Uterus (tissue), 4 donors: ENCODE measurements around the gene NFIA. TPM values are rescaled to one million over a fixed set of nuclear protein-coding genes. Genes with fewer than 3 reads are reported as not detected.

ENCODE experiments used
- DNase-seq, 2 donors: peaks; one replicate each; pipeline ENCODE4 v3.0.0-alpha.2; 2019 to 2020
- H3K27ac ChIP-seq, 2 donors: fragments of 200-600 bp; sonication (generic); 1 replicate in 1 of 2; 2 replicates in 1 of 2; pipeline ENCODE4 v1.5.1; 2016 to 2018
- H3K27me3 ChIP-seq, 2 donors: fragments of 200-600 bp; sonication (generic); one replicate each; pipeline ENCODE4 v1.5.1; 2018 to 2019; ENCODE audit warnings: control low read depth in 1 of 2
- H3K36me3 ChIP-seq, 2 donors: fragments of 200-600 bp; sonication (generic); one replicate each; pipeline ENCODE4 v1.5.1; 2019; ENCODE audit warnings: control low read depth in 1 of 2
- H3K4me1 ChIP-seq, 2 donors: fragments of 200-600 bp; sonication (generic); one replicate each; pipeline ENCODE4 v1.5.1; 2018 to 2019; ENCODE audit warnings: control low read depth in 1 of 2
- H3K4me3 ChIP-seq, 2 donors: fragments of 200-600 bp; sonication (generic); 1 replicate in 1 of 2; 2 replicates in 1 of 2; pipeline ENCODE4 v1.5.1; 2018 to 2019; ENCODE audit warnings: mild to moderate bottlenecking in 1 of 2
- H3K9me3 ChIP-seq, 2 donors: fragments of 200-600 bp; sonication (generic); one replicate each; pipeline ENCODE4 v1.5.1; 2019; ENCODE audit warnings: control low read depth in 1 of 2
- CTCF ChIP-seq, 4 experiments: fragments of 200-600 bp in 2 of 4; fragments of 450-650 bp in 2 of 4; sonication (generic) in 2 of 4; IDR thresholded peaks; one replicate each; pipeline ENCODE4 v1.5.1; 2016 to 2019; ENCODE audit warnings: antibody characterized with exemption in 4 of 4, mild to moderate bottlenecking in 2 of 4, moderate library complexity in 1 of 4
- POLR2A ChIP-seq, 2 donors: fragments of 450-650 bp; IDR thresholded peaks; one replicate each; pipeline ENCODE4 v1.6.1; 2016; ENCODE audit warnings: antibody characterized with exemption in 2 of 2, mild to moderate bottlenecking in 1 of 2, moderate library complexity in 1 of 2
- intact Hi-C: fragments of 100-400 bp; cut with DNase I; formaldehyde crosslinking; loops from one replicate; pipeline ENCODE4 v1.15.1; 2023; ENCODE audit warnings: low total_unique reads
- total RNA-seq, 4 donors: library from RNA; depleted of rRNA in 3 of 4; stranded (reverse); fragments of >200 nt in 3 of 4; gene quantifications; one replicate each; pipeline versions ENCODE4 v1.1.0 to v1.2.4, GENCODE V29; 2014 to 2023
- donor health status: DM: yes; HTN: yes; CAD: no.

Gene NFIA
- total RNA-seq, 4 donors from 2014 or later = 49.2 to 116 (median 64.9) TPM

GRCh38 chr1:61169634-61170033, 87.3 kb downstream of the NFIA start:
- Histone ChIP-seq H3K4me1 (peaks cover 7 to 17% of the 10 kb centered on the region in 2 donors), H3K4me3 (no peak overlapping the region), H3K9me3 (no peaks in the 10 kb centered on the region), H3K36me3 (no peaks in the 10 kb centered on the region), H3K27ac (no peak overlapping the region), H3K27me3 (no peaks in the 10 kb centered on the region)
- intact Hi-C loops = no loop called here
- no peak for DNase-seq
- TF ChIP-seq POLR2A (IDR thresholded peaks at IDR 0.05) (no peak), CTCF (IDR thresholded peaks at IDR 0.05) (no peak)

- Histone ChIP-seq H3K4me3 (no peak overlapping the region), H3K27me3 (no peaks in the 10 kb centered on the region), H3K27ac (peak overlapping the region; percentile 47), H3K4me1 (peaks cover 7 to 17% of the 10 kb centered on the region in 2 donors), H3K9me3 (no peaks in the 10 kb centered on the region), H3K36me3 (no peaks in the 10 kb centered on the region)
- TF ChIP-seq CTCF (IDR thresholded peaks at IDR 0.05) (no peak), POLR2A (IDR thresholded peaks at IDR 0.05) (no peak)
- intact Hi-C loops = no loop called here
- no peak for DNase-seq
These were observed 88.2 kb downstream of the NFIA start for GRCh38 chr1:61170328-61171238.

- Histone ChIP-seq H3K27ac (peak overlapping the region; percentile 47), H3K4me1 (peaks cover 7 to 17% of the 10 kb centered on the region in 2 donors), H3K9me3 (no peaks in the 10 kb centered on the region), H3K27me3 (no peaks in the 10 kb centered on the region), H3K36me3 (no peaks in the 10 kb centered on the region), H3K4me3 (no peak overlapping the region)
- TF ChIP-seq CTCF (IDR thresholded peaks at IDR 0.05) (no peak), POLR2A (IDR thresholded peaks at IDR 0.05) (no peak)
- intact Hi-C loops = no loop called here
- no peak for DNase-seq
These were observed 89.0 kb downstream of the NFIA start for GRCh38 chr1:61171346-61171745.

GRCh38 chr1:61171974-61172373, 89.6 kb downstream of the NFIA start:
- DNase-seq = no peak
- intact Hi-C loops = no loop called here
- peaks cover 7 to 17% of the 10 kb centered on the region in 2 donors for H3K4me1 ChIP-seq
- no peaks in the 10 kb centered on the region for H3K27me3 ChIP-seq
- peak overlapping the region; percentile 47 for H3K27ac ChIP-seq
- H3K9me3 ChIP-seq = no peaks in the 10 kb centered on the region
- H3K36me3 ChIP-seq = no peaks in the 10 kb centered on the region
- H3K4me3 ChIP-seq = no peak overlapping the region
- no peak for TF ChIP-seq POLR2A (IDR thresholded peaks at IDR 0.05)
- TF ChIP-seq CTCF (IDR thresholded peaks at IDR 0.05) = no peak

- TF ChIP-seq POLR2A (IDR thresholded peaks at IDR 0.05) = no peak
- no peak for TF ChIP-seq CTCF (IDR thresholded peaks at IDR 0.05)
- H3K4me3 ChIP-seq = no peak overlapping the region
- peak overlapping the region in 1 of 2 donors; percentile 47 for H3K27ac ChIP-seq
- H3K4me1 ChIP-seq = peaks cover 7 to 17% of the 10 kb centered on the region in 2 donors
- no peaks in the 10 kb centered on the region for H3K27me3 ChIP-seq
- no peaks in the 10 kb centered on the region for H3K9me3 ChIP-seq
- no peak for DNase-seq
- H3K36me3 ChIP-seq = no peaks in the 10 kb centered on the region
- intact Hi-C loops = no loop called here
These were observed 90.8 kb downstream of the NFIA start for GRCh38 chr1:61173118-61173517.
